GM19035 (cell line): ENCODE results near the gene COPS8.
A peak's percentile ranks its signal among the peaks of the same experiment; 100 is the strongest.

Experiments used
- ATAC-seq: cut with Tn5 transposase; IDR thresholded peaks from one replicate; pipeline ENCODE4 v1.9.1; 2021; ENCODE audit not compliant: unreplicated experiment

The COPS8 gene

GRCh38 chr2:237085248-237086221, at the start of gene COPS8:
Gene COPS8 (plus strand): TSS chr2:237085889. CDS start chr2:237085965, 76 bp downstream.
- ATAC-seq, result peak; percentile 99

GRCh38 chr2:237039301-237040031, 46.2 kb upstream of the COPS8 start:
- no peak for ATAC-seq

- no peak for ATAC-seq
Measured at GRCh38 chr2:237041231-237041630, 44.5 kb upstream of the COPS8 start.

- no peak for ATAC-seq
Measured at GRCh38 chr2:237042101-237042500, 43.6 kb upstream of the COPS8 start.

- no peak for ATAC-seq
Measured at GRCh38 chr2:237043866-237044265, 41.8 kb upstream of the COPS8 start.

- no peak for ATAC-seq
Measured at GRCh38 chr2:237044281-237044680, 41.4 kb upstream of the COPS8 start.

- no peak for ATAC-seq
Measured at GRCh38 chr2:237045449-237045848, 40.2 kb upstream of the COPS8 start.

- ATAC-seq, result no peak
Measured at GRCh38 chr2:237048595-237048994, 37.1 kb upstream of the COPS8 start.

- ATAC-seq, result no peak
Measured at GRCh38 chr2:237051861-237052260, 33.8 kb upstream of the COPS8 start.

GRCh38 chr2:237053066-237053465, 32.6 kb upstream of the COPS8 start:
- no peak for ATAC-seq

GRCh38 chr2:237055386-237056100, 30.1 kb upstream of the COPS8 start:
- ATAC-seq, result no peak

GRCh38 chr2:237056287-237056875, 29.3 kb upstream of the COPS8 start:
- ATAC-seq, result no peak

- ATAC-seq, result no peak
Measured at GRCh38 chr2:237057107-237057506, 28.6 kb upstream of the COPS8 start.

- ATAC-seq, result peak; percentile 86
Measured at GRCh38 chr2:237057893-237058300, 27.8 kb upstream of the COPS8 start.

- no peak for ATAC-seq
Measured at GRCh38 chr2:237058423-237058822, 27.3 kb upstream of the COPS8 start.

GRCh38 chr2:237059155-237059875, 26.4 kb upstream of the COPS8 start:
- peak; percentile 70 for ATAC-seq

- no peak for ATAC-seq
Measured at GRCh38 chr2:237060534-237061312, 25.0 kb upstream of the COPS8 start.

GRCh38 chr2:237061356-237061755, 24.3 kb upstream of the COPS8 start:
- no peak for ATAC-seq

GRCh38 chr2:237062585-237062984, 23.1 kb upstream of the COPS8 start:
- ATAC-seq, result no peak
